GM12892 (cell line): Measurements from ENCODE around the gene ST3GAL6.

Experiments used
- POLR2A ChIP-seq: IDR thresholded peaks from 2 replicates; pipeline ENCODE4 v1.6.1; 2011; ENCODE audit warnings: low read depth, low read length, control low read depth
- POLR2AphosphoS5 ChIP-seq: IDR thresholded peaks from 2 replicates; pipeline ENCODE4 v1.6.1; 2011; ENCODE audit warnings: low read depth, low read length, control low read depth
- TAF1 ChIP-seq: IDR thresholded peaks from 2 replicates; pipeline ENCODE4 v1.6.1; 2011; ENCODE audit warnings: low read depth, mild to moderate bottlenecking, control low read depth, low read length, borderline replicate concordance

GRCh38 chr3:98814817-98815420 lies 51.8 kb downstream of the ST3GAL6 start:
- no peak for TF ChIP-seq POLR2A
- no peak for TF ChIP-seq TAF1
- no peak for TF ChIP-seq POLR2AphosphoS5
